HG03571 (cell line): ENCODE results near the gene SMIM24.

Experiments used
- ATAC-seq: cut with Tn5 transposase; IDR thresholded peaks from one replicate; pipeline ENCODE4 v1.9.1; 2021; ENCODE audit not compliant: unreplicated experiment

SMIM24 gene

GRCh38 chr19:3499738-3500428 lies 19.6 kb upstream of the SMIM24 start:
- no peak for ATAC-seq

GRCh38 chr19:3497757-3498520 lies 17.6 kb upstream of the SMIM24 start:
- no peak for ATAC-seq

- no peak for ATAC-seq
Observed at GRCh38 chr19:3496392-3497273, 16.3 kb upstream of the SMIM24 start.

DNA sequence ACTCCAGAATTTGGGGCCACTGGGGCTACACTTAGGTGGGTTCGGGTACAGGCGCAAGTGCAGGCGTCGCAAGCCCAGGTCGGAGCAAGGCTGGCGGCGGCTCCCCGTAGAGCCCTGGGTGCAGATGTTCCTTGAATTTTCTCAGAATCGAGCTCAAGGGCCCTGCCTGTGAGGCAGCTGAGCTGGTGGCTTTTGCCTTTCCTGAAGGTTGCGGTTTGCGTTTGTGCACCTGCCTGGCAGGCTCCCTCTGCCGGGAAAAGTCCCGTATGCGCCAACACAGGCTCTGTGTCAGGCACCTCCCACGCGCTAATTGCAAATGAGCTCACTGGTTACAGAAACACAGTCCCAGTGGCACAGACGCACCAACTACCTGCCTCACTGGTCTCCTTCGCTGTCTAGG lies 14.2 kb upstream of the SMIM24 start:
- no peak for ATAC-seq

GRCh38 chr19:3494051-3494450 lies 13.7 kb upstream of the SMIM24 start:
- no peak for ATAC-seq

DNA sequence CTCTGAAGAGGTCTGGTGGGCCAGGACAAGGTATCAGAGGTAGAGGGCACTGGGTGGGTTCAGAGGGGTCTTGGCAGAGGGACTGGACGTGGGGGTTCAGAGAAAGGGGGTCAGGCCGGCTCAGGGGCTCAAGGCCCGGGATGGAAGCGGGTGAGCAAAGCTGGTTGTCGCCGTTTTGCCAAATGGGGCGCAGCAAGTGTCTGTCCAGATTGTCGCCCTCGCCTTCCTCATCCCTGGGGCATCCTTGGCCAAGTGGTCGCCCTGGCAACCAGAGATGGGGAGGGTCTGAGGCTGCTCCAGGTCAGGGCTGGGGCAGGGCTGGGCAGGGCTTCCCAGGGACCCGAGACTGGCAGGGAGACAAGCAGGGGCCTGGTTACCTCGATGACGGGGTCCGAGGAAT lies 13.3 kb upstream of the SMIM24 start:
- ATAC-seq, result no peak

DNA sequence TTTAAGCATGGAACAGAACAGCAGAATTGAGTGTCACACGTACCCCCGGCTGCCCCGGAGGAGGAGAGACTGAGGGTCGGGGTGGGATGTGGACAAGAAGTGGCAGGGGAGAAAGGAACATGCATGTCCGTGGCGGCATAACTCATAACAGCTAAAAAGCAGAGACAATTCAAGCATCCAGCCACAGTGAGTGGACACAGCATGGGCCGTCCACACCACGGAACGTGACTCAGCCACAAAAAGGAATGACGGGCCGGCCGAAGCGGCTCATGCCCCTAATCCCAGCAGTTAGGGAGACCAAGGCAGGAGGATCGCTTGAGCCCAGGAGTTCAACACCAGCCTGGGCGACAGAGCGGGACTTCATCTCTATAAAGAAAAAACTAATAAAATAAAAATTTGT lies 12.6 kb upstream of the SMIM24 start:
- no peak for ATAC-seq

GRCh38 chr19:3492131-3492839 lies 12.0 kb upstream of the SMIM24 start:
- ATAC-seq, result no peak

DNA sequence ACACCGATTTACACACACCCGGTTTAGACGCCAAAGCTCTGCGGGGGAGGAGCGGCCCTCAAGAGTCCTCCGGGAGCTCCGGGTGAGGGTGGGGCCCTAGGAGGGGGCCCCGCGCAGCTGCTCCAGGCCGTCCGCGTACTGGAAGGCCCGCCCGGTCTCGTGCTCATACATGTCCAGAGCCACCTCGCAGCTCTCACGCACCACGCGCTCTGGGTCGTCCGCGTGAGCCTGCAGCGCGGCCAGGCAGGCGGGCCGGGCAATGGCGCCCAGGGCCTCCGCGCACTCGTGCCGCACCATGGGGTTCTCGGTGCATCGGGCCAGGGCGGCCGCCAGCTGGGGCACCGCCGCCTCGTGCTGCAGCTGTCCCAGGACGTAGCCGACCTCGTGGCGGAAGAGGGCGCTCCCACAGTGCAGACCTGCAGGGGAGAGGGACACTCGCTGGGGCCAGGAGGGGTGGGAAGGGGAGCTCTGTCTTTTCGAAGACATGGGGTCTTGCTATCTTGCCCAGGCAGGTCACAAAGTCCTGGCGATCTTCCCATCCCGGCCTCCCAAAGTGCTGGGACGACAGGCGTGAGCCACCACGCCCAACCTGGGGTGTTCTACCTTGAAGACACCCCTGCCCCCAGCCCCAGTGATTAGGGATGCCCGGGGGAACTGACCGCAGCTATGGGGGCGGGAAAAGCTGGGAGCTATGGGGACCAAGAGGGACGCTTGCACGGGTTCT lies 11.2 kb upstream of the SMIM24 start:
- ATAC-seq, result no peak

GRCh38 chr19:3483226-3483628 lies 2.9 kb upstream of the SMIM24 start, which contains the start of gene SMIM44:
TSS of gene SMIM44 (minus strand) at chr19:3483441. CDS start at chr19:3483403, 38 bp downstream.
- ATAC-seq, result no peak

GRCh38 chr19:3482507-3483225 lies 2.3 kb upstream of the SMIM24 start:
- no peak for ATAC-seq

DNA sequence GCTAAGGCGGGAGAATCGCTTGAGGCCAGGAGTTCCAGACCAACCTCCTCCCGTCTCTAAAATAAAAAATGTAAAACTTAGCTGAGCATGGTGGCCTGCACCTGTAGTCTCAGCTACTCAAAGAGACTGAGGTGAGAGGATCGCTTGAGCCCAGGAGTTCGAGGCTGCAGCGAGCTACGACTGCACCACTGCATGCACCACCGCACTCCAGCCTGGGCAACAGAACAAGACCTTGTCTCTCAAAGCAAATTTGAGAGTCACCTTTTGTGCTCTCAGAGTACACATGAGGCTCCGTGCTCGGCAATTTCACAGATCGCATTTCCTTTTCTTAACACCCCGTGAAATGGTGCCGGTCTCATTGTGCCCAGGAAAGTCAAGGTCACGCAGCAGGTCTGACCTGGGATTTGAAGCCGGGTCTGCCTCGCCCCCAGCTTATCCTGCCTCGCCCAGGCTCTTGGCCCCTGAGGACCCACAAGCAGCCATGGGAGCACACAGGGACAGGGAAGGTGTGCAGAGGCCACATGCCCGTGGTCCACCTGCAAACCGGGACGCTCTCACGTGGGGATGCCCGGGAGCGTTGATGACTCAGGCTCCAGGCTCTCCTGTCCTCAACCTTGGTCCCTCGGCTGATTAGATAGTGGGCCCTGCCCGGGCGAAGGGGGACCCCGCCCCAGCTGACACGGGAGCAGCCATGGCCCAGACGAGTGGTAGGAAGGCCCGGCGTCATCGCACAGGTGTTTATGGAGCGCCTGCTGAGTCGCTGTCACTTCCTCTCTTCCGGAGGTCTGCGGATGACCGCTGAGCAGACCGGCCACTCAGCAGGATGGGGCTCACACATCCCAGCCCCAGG lies 1.1 kb upstream of the SMIM24 start:
- ATAC-seq, result no peak

DNA sequence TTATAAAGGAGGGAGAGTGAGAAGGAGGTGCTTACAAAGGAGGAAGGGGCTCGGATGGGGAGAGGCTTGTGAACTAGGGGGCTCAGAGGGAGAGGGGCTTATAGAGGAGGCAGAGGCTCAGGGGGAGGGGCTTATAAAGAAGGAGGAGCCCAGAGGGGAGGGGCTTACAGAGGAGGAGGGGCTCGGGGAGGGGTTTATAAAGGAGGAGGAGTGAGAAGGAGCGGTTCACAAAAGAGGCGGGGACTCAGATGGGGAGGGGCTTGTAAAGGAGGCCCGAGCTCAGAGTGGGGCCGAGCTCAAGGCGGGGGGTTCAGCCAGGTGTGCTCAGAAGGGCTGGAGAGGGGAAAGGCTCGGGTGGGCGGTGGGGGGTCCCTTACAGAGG lies 500 bp downstream of the SMIM24 start:
- no peak for ATAC-seq

DNA sequence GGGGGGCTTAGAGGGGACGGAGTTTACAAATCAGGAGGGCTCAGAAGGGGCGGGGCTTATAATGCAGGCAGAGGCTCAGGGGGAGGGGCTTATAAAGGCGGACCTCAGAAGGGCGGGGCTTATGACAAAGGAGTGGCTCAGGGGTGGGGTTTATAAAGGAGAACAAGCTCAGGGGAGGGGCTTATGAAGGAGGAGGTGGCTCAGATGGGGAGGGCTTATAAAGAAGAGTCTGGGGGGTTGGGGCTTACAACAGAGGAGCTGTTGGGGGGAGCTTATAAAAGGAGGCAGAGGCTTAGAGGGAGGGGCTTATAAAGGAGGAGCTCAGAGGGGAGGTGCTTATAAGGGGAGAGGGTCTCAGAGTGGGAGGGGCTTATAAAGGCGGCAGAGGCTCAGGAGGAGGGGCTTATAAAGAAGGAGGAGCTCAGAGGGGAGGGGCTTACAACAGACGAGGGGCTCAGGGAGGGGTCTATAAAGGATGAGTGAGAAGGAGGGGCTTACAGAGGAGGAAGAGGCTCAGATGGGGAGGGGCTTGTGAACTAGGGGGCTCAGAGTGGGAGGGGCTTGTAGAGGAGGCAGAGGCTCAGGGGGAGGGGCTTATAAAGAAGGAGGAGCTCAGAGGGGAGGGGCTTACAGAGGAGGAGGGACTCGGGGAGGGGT lies 1.0 kb downstream of the SMIM24 start:
- ATAC-seq, result no peak

GRCh38 chr19:3478409-3479176 lies 1.7 kb downstream of the SMIM24 start:
- ATAC-seq, result no peak

GRCh38 chr19:3477951-3478350 lies 2.4 kb downstream of the SMIM24 start:
- no peak for ATAC-seq

DNA sequence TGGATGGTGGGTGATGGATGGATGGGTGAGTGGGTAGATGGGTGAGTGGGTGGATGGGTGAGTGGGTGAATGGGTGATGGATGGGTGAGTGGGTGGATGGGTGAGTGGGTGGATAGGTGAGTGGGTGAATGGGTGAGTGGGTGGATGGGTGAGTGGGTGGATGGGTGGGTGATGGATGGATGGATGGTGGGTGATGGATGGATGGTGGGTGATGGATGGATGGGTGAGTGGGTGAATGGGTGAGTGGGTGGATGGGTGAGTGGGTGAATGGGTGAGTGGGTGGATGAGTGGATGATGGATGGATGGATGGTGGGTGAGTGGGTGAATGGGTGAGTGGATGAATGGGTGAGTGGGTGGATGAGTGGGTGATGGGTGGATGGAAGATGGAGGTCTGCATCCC lies 2.8 kb downstream of the SMIM24 start:
- ATAC-seq, result no peak
